Measurements from ENCODE around the gene KRTAP12-1. TPM values are rescaled to one million over a fixed set of nuclear protein-coding genes. Genes with fewer than 3 reads are reported as not detected.

The KRTAP12-1 gene
- total and polyA plus RNA-seq, 2 donors = not detected

GRCh38 chr21:44724926-44725325 lies 43.0 kb upstream of the KRTAP12-1 start:
- Histone ChIP-seq H3K4me3 (ENCODE audit: low read length in 2 of 2) (no peak overlapping the region), H3K9me3 (ENCODE audit: control insufficient read depth in 2 of 2, insufficient read depth in 1 of 2, low read length in 1 of 2) (no peaks in the 10 kb centered on the region), H3K36me3 (ENCODE audit: control insufficient read depth in 2 of 2, insufficient read depth in 2 of 2, low read length in 1 of 2) (no peaks in the 10 kb centered on the region), H3K4me1 (ENCODE audit: control insufficient read depth in 2 of 2, insufficient read depth in 2 of 2, low read length in 2 of 2) (no peaks in the 10 kb centered on the region), H3K27ac (ENCODE audit: low read depth in 1 of 2, low read length in 1 of 2) (no peak overlapping the region), H3K27me3 (ENCODE audit: control insufficient read depth in 2 of 2, insufficient read depth in 1 of 2, low read length in 1 of 2) (peaks cover 19 to 54% of the 10 kb centered on the region in 2 donors)
- 92% methylated on average over 14 of the region's 14 CpGs for WGBS
- no peak for DNase-seq (ENCODE audit: low read depth in 6 of 9, low spot score in 9 of 9)

- H3K36me3 ChIP-seq (ENCODE audit: control insufficient read depth in 2 of 2, insufficient read depth in 2 of 2, low read length in 1 of 2) = no peaks in the 10 kb centered on the region
- peaks cover 19 to 54% of the 10 kb centered on the region in 2 donors for H3K27me3 ChIP-seq (ENCODE audit: control insufficient read depth in 2 of 2, insufficient read depth in 1 of 2, low read length in 1 of 2)
- H3K4me1 ChIP-seq (ENCODE audit: control insufficient read depth in 2 of 2, insufficient read depth in 2 of 2, low read length in 2 of 2) = no peaks in the 10 kb centered on the region
- no peak overlapping the region for H3K27ac ChIP-seq (ENCODE audit: low read depth in 1 of 2, low read length in 1 of 2)
- WGBS = 96% methylated on average over 7 of the region's 7 CpGs
- no peak for DNase-seq (ENCODE audit: low read depth in 6 of 9, low spot score in 9 of 9)
- no peaks in the 10 kb centered on the region for H3K9me3 ChIP-seq (ENCODE audit: control insufficient read depth in 2 of 2, insufficient read depth in 1 of 2, low read length in 1 of 2)
- H3K4me3 ChIP-seq (ENCODE audit: low read length in 2 of 2) = no peak overlapping the region
Observed at GRCh38 chr21:44724196-44724595, 42.2 kb upstream of the KRTAP12-1 start.

- DNase-seq (ENCODE audit: low read depth in 6 of 9, low spot score in 9 of 9) = no peak
- Histone ChIP-seq H3K9me3 (ENCODE audit: control insufficient read depth in 2 of 2, insufficient read depth in 1 of 2, low read length in 1 of 2) (no peaks in the 10 kb centered on the region), H3K4me3 (ENCODE audit: low read length in 2 of 2) (no peak overlapping the region), H3K27ac (ENCODE audit: low read depth in 1 of 2, low read length in 1 of 2) (no peak overlapping the region), H3K27me3 (ENCODE audit: control insufficient read depth in 2 of 2, insufficient read depth in 1 of 2, low read length in 1 of 2) (peaks cover 19 to 59% of the 10 kb centered on the region in 2 donors), H3K36me3 (ENCODE audit: control insufficient read depth in 2 of 2, insufficient read depth in 2 of 2, low read length in 1 of 2) (no peaks in the 10 kb centered on the region), H3K4me1 (ENCODE audit: control insufficient read depth in 2 of 2, insufficient read depth in 2 of 2, low read length in 2 of 2) (no peaks in the 10 kb centered on the region)
- WGBS = 19% methylated on average over 61 of the region's 61 CpGs
Observed at GRCh38 chr21:44723177-44724131, 41.5 kb upstream of the KRTAP12-1 start.

GRCh38 chr21:44722731-44723130 lies 40.8 kb upstream of the KRTAP12-1 start:
- no peak overlapping the region for H3K4me3 ChIP-seq (ENCODE audit: low read length in 2 of 2)
- H3K27me3 ChIP-seq (ENCODE audit: control insufficient read depth in 2 of 2, insufficient read depth in 1 of 2, low read length in 1 of 2) = peaks cover 22 to 61% of the 10 kb centered on the region in 2 donors
- no peaks in the 10 kb centered on the region for H3K9me3 ChIP-seq (ENCODE audit: control insufficient read depth in 2 of 2, insufficient read depth in 1 of 2, low read length in 1 of 2)
- H3K27ac ChIP-seq (ENCODE audit: low read depth in 1 of 2, low read length in 1 of 2) = no peak overlapping the region
- H3K4me1 ChIP-seq (ENCODE audit: control insufficient read depth in 2 of 2, insufficient read depth in 2 of 2, low read length in 2 of 2) = no peaks in the 10 kb centered on the region
- no peaks in the 10 kb centered on the region for H3K36me3 ChIP-seq (ENCODE audit: control insufficient read depth in 2 of 2, insufficient read depth in 2 of 2, low read length in 1 of 2)
- no peak for DNase-seq (ENCODE audit: low read depth in 6 of 9, low spot score in 9 of 9)
- WGBS = 49% methylated on average over 5 of the region's 5 CpGs

- no peaks in the 10 kb centered on the region for H3K4me1 ChIP-seq (ENCODE audit: control insufficient read depth in 2 of 2, insufficient read depth in 2 of 2, low read length in 2 of 2)
- H3K36me3 ChIP-seq (ENCODE audit: control insufficient read depth in 2 of 2, insufficient read depth in 2 of 2, low read length in 1 of 2) = no peaks in the 10 kb centered on the region
- H3K4me3 ChIP-seq (ENCODE audit: low read length in 2 of 2) = no peak overlapping the region
- no peaks in the 10 kb centered on the region for H3K9me3 ChIP-seq (ENCODE audit: control insufficient read depth in 2 of 2, insufficient read depth in 1 of 2, low read length in 1 of 2)
- H3K27me3 ChIP-seq (ENCODE audit: control insufficient read depth in 2 of 2, insufficient read depth in 1 of 2, low read length in 1 of 2) = peaks cover 22 to 67% of the 10 kb centered on the region in 2 donors
- 96% methylated on average over 2 of the region's 2 CpGs for WGBS
- no peak for DNase-seq (ENCODE audit: low read depth in 6 of 9, low spot score in 9 of 9)
- H3K27ac ChIP-seq (ENCODE audit: low read depth in 1 of 2, low read length in 1 of 2) = no peak overlapping the region
Observed at GRCh38 chr21:44720170-44720569, 38.2 kb upstream of the KRTAP12-1 start.

GRCh38 chr21:44718571-44718970 lies 36.6 kb upstream of the KRTAP12-1 start:
- 62% methylated on average over 6 of the region's 6 CpGs for WGBS
- peaks cover 23 to 68% of the 10 kb centered on the region in 2 donors for H3K27me3 ChIP-seq (ENCODE audit: control insufficient read depth in 2 of 2, insufficient read depth in 1 of 2, low read length in 1 of 2)
- no peaks in the 10 kb centered on the region for H3K36me3 ChIP-seq (ENCODE audit: control insufficient read depth in 2 of 2, insufficient read depth in 2 of 2, low read length in 1 of 2)

GRCh38 chr21:44718093-44718492 lies 36.1 kb upstream of the KRTAP12-1 start:
- Histone ChIP-seq H3K4me1 (ENCODE audit: control insufficient read depth in 2 of 2, insufficient read depth in 2 of 2, low read length in 2 of 2) (peaks cover 0 to 2% of the 10 kb centered on the region in 2 donors), H3K27me3 (ENCODE audit: control insufficient read depth in 2 of 2, insufficient read depth in 1 of 2, low read length in 1 of 2) (peaks cover 25 to 68% of the 10 kb centered on the region in 2 donors), H3K27ac (ENCODE audit: low read depth in 1 of 2, low read length in 1 of 2) (no peak overlapping the region), H3K4me3 (ENCODE audit: low read length in 2 of 2) (no peak overlapping the region), H3K36me3 (ENCODE audit: control insufficient read depth in 2 of 2, insufficient read depth in 2 of 2, low read length in 1 of 2) (no peaks in the 10 kb centered on the region), H3K9me3 (ENCODE audit: control insufficient read depth in 2 of 2, insufficient read depth in 1 of 2, low read length in 1 of 2) (peaks cover 0 to 4% of the 10 kb centered on the region in 2 donors)
- DNase-seq (ENCODE audit: low read depth in 6 of 9, low spot score in 9 of 9) = no peak
- WGBS = 58% methylated on average over 2 of the region's 2 CpGs

More at GRCh38 chr21:44718571-44718970, 36.6 kb upstream of the KRTAP12-1 start:
- Histone ChIP-seq H3K9me3 (ENCODE audit: control insufficient read depth in 2 of 2, insufficient read depth in 1 of 2, low read length in 1 of 2) (peaks cover 0 to 4% of the 10 kb centered on the region in 2 donors), H3K4me3 (ENCODE audit: low read length in 2 of 2) (no peak overlapping the region), H3K27ac (ENCODE audit: low read depth in 1 of 2, low read length in 1 of 2) (no peak overlapping the region), H3K4me1 (ENCODE audit: control insufficient read depth in 2 of 2, insufficient read depth in 2 of 2, low read length in 2 of 2) (peaks cover 0 to 2% of the 10 kb centered on the region in 2 donors)
- no peak for DNase-seq (ENCODE audit: low read depth in 6 of 9, low spot score in 9 of 9)

- peaks cover 29 to 69% of the 10 kb centered on the region in 2 donors for H3K27me3 ChIP-seq (ENCODE audit: control insufficient read depth in 2 of 2, insufficient read depth in 1 of 2, low read length in 1 of 2)
- no peak for DNase-seq (ENCODE audit: low read depth in 6 of 9, low spot score in 9 of 9)
- H3K4me1 ChIP-seq (ENCODE audit: control insufficient read depth in 2 of 2, insufficient read depth in 2 of 2, low read length in 2 of 2) = peaks cover 0 to 2% of the 10 kb centered on the region in 2 donors
- no peak overlapping the region for H3K27ac ChIP-seq (ENCODE audit: low read depth in 1 of 2, low read length in 1 of 2)
- H3K9me3 ChIP-seq (ENCODE audit: control insufficient read depth in 2 of 2, insufficient read depth in 1 of 2, low read length in 1 of 2) = peaks cover 0 to 4% of the 10 kb centered on the region in 2 donors
- H3K4me3 ChIP-seq (ENCODE audit: low read length in 2 of 2) = no peak overlapping the region
- H3K36me3 ChIP-seq (ENCODE audit: control insufficient read depth in 2 of 2, insufficient read depth in 2 of 2, low read length in 1 of 2) = no peaks in the 10 kb centered on the region
Observed at GRCh38 chr21:44716984-44717383, 35.0 kb upstream of the KRTAP12-1 start.

GRCh38 chr21:44714905-44715304 lies 32.9 kb upstream of the KRTAP12-1 start:
- peaks cover 0 to 4% of the 10 kb centered on the region in 2 donors for H3K9me3 ChIP-seq (ENCODE audit: control insufficient read depth in 2 of 2, insufficient read depth in 1 of 2, low read length in 1 of 2)
- H3K4me3 ChIP-seq (ENCODE audit: low read length in 2 of 2) = no peak overlapping the region
- no peak for DNase-seq (ENCODE audit: low read depth in 6 of 9, low spot score in 9 of 9)
- H3K36me3 ChIP-seq (ENCODE audit: control insufficient read depth in 2 of 2, insufficient read depth in 2 of 2, low read length in 1 of 2) = no peaks in the 10 kb centered on the region
- peaks cover 0 to 2% of the 10 kb centered on the region in 2 donors for H3K4me1 ChIP-seq (ENCODE audit: control insufficient read depth in 2 of 2, insufficient read depth in 2 of 2, low read length in 2 of 2)
- 15% methylated on average over 8 of the region's 8 CpGs for WGBS
- H3K27ac ChIP-seq (ENCODE audit: low read depth in 1 of 2, low read length in 1 of 2) = no peak overlapping the region
- peaks cover 46 to 74% of the 10 kb centered on the region in 2 donors for H3K27me3 ChIP-seq (ENCODE audit: control insufficient read depth in 2 of 2, insufficient read depth in 1 of 2, low read length in 1 of 2)
